ENCODE measurements around the gene TMEM14C.
A peak's percentile ranks its signal among the peaks of the same experiment; 100 is the strongest.
"Not testable (repeated sequence)": the region's sequence is repeated elsewhere in the genome, so short reads cannot be mapped to it uniquely, and the experiment has no call there.

The TMEM14C gene

DNA sequence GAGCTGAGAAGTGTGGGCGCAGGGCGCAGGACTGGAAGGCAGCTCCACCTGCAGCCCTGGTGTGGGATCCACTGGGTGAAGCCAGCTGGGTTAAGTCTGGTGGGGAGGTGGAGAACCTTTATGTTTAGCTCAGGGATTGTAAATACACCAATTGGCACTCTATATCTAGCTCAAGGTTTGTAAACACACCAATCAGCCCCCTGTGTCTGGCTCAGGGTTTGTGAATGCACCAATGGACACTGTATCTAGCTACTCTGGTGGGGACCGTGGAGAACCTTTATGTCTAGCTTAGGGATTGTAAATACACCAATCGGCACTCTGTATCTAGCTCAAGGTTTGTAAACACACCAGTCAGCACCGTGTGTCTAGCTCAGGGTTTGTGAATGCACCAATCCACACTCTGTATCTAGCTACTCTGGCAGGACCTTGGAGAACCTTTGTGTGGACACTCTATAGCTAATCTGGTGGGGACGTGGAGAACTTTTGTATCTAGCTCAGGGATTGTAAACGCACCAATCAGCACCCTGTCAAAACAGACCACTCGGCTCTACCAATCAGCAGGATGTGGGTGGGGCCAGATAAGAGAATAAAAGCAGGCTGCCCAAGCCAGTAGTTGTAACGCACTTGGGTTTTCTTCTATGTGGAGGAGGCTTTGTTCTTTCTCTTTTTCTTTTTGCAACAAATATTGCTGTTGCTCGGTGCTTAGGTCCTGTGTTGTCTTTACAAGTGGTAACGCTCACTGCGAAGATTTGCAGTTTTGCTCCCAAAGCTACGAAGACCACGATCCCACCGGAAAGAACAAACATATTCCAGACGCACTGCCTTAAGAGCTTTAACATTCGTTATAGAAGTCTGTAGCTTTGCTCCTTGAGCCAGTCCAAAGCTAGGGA is 1.7 kb upstream of the TMEM14C start:
- not testable (repeated sequence) for DNase-seq

DNA sequence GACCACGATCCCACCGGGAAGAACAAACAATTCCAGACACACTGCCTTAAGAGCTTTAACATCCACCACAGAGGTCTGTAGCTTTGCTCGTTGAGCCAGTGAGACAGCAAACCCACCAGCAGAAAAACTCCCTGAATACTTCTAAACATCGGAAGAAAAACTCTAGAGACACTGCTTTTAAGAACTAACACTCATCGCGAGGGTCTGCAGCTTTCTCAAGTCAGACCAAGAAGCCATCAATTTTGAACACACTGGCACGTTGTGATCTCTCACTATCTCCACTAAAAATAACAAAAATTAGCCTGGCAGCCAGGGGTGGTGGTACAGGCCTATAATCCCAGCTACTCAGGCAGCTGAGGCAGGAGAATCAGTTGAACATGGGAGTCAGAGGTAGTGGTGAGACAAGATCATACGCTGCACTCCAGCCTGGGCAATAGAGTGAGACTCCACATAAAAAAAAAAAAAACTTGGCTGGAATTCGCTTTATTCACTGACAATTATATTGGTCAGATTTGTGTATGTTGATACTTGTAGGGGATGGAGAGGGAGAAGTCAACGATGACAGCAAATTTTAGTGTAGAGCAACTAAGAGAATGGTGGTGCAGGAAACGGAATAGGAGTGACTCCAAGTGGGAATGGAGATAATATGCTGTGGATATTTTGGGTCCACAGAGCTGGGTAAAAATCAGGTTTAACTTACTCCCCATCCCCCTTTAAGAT is 860 bp upstream of the TMEM14C start:
- DNase-seq: no peak

DNA sequence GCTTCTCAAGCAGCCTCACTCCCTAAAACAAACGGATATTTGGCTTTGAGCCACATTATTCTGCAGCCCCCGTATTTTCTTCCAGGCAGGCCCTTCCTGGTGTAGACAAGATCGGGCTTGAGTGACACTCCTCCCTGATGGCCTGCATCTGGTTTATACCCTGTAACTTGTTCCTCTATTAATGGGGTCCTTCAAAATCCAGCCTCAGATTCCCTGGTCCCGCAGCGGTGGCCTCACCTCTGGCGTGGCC is 375 bp upstream of the TMEM14C start:
- DNase-seq: no peak

DNA sequence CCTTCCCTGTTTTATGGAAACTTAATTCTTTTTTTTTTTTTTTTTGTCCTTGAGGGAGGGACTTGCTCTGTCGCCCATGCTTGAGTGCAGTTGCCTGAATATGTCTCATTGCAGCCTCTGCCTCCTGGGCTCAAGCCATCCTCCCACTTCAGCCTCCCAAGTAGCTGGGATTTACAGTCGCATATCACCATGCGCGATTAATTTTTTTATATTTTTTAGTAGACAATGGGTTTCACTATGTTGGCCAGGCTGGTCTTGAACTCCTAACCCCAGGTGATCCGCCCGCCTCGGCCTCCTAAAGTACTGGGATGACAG is 654 bp downstream of the TMEM14C start:
- DNase-seq: no peak

DNA sequence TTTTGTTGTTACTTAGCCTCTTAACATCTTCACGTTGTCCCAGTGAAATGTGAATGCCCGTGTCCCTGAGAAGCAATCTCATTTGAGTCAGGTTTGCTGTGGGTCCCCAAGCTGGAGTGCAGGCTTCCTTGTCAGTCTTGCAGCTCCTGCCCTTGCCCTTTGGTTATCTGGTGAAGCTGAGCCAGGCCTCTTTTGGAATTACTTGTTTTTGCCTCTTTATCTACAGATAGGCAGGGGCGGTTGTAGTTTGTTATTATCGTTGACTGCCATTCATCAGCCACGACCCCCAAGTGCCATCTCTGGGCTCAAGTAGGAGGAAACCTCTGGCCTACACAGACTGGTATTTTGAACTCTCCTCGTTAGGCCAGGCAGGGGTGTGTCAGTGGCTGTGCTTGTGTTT is 2.2 kb downstream of the TMEM14C start:
- no peak for DNase-seq

DNA sequence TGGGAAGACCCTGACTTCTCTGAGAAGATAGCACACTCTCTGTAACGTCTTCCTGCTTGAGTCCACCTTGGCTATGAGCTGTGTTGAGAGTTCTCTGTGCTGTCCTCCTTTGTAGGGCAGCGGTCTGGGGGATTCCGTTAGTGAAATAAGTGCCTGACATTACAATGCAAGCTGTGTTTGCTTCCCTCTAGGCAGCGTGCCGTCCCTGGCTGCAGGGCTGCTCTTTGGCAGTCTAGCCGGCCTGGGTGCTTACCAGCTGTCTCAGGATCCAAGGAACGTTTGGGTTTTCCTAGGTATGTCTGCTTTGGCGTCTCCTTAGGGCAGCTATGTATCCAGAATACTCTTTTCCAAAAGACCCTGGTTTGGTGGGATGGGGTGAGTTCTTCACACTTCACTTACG is 2.8 kb downstream of the TMEM14C start:
- peak in 33 of 51 donors; percentile 4 to 72 (median 33) for DNase-seq

DNA sequence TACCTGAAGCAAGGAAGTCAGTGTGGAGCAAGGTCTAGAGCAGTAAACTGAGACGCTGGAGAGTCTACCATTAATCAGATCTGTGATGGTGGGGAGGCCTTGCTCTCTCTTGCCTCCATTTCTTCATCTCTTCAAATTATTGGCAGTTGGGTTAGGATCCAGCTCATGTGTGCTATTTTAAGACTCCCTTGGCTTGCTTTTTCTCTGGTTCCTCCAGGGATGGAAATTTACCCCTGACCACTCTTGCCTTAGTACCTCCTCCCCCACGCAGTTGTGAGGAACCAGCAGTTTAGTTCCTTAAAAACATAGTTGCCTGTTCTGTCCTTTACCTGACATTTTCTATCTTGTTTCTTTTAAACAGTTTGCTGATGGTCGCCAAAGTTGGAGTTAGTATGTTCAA is 7.4 kb downstream of the TMEM14C start:
- DNase-seq: no peak

DNA sequence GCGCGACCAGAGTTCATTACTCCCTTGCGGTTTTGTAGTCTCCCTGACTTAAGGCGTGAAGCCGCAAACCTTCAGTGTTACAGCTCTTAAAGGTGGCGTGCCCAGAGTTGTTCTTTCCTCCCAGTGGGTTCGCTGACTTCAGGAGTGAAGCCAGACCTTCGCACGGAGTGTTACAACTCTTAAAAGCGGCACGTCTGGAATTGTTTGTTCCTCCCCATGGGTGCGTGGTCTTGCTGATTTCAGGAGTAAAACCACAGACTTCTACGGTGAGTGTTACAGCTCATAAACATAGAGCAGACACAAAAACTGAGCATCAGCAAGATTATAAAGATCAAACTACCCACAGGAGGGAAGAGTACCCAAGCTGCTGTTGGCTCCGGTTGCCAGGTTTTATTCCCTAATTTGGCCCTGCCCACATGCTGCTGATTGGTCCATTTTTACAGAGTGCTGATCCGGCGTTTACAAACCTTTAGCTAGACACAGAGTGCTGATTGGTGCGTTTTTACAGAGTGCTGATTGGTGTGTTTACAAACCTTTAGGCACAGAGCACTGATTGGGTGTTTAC is 10.4 kb downstream of the TMEM14C start:
- no peak for DNase-seq

DNA sequence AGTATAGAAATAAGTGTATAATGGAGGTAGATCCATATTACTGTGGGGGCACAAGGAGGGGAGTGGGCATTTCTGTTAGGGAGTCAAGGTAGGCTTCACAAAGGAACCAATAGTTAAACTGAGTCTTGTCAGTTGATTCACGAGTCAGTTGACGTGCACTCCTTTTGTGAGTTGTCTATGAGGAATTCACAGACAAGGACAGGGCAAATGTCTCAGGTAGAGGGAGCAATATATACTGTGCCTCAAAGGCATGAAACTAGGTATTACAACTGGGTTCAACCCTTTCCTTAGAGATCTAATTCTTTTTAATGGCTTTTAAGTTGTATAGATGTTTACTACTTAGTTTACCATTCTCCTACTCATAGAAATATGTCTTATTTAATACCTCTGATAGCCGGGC is 11.0 kb downstream of the TMEM14C start:
- DNase-seq: no peak

DNA sequence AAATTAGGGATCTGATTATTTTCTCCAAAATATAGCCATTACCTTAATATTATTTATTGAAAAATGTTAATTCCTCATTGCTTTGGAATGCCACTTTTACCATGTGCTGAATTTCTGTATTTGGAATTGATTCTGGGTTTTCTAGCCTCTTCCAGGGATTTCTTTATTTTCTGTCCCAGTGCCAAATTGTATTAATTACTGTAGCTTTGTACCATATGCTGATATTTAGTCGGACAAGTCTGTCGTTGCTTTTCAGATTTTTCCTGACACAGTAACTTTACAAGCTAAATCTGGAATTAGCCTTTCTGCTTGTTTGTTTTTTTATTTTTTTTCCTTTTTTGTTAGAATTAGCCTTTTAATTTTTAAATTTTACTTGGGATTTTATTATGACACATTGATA is 13.9 kb downstream of the TMEM14C start:
- no peak for DNase-seq

DNA sequence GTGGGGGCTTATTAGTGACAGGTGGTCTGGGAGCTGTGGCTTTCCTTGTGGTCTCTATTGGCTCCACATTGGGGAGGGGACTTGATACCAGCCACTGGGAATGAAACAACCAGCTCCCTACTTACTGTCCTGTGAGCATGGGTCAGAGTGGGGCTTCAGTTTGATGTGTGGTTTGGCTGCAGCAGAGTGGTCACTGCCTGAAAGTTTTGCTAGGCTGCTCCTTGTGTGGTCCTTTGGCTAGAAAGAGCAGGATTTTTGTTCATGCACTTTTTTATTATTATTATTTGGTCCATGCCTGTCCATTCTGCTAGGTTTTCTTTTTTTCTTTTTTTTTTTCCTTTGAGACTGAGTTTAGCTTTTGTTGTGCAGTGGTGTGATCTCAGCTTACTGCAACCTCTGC is 17.2 kb downstream of the TMEM14C start:
- DNase-seq: no peak

DNA sequence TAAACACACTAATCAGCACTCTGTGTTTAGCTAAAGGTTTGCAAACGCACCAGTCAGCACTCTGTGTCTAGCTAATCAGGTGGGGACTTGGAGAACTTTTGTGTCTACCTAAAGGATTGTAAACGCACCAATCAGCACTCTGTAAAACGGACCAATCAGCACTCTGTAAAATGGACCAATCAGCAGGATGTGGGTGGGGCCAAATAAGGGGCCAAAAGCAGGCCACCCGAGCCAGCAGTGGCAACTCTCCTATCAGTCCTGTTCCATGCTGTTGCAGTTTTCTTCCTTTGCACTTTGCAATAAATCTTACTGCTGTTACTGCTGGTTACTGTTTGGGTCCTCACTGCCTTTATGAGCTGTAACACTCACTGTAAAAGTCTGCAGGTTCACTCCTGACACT is 18.8 kb downstream of the TMEM14C start:
- not testable (repeated sequence) for DNase-seq

DNA sequence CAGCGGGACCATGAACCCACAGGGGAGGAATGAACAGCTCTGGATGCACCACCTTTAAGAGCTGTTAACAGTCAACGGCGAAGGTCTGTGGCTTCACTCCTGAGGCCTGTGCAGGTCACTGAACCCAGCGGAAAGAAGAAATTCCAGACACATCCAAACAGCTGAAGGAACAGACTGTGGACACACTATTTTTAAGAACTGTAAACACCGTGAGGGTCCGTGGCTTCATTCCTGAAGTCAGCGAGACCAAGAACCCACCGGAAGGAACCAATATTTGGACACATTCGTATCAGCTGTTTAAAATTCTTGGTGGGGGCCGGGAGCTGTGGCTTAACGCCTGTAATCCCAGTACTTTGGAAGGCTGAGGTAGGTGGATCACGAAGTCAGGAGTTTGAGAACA is 19.4 kb downstream of the TMEM14C start:
- no peak for DNase-seq

DNA sequence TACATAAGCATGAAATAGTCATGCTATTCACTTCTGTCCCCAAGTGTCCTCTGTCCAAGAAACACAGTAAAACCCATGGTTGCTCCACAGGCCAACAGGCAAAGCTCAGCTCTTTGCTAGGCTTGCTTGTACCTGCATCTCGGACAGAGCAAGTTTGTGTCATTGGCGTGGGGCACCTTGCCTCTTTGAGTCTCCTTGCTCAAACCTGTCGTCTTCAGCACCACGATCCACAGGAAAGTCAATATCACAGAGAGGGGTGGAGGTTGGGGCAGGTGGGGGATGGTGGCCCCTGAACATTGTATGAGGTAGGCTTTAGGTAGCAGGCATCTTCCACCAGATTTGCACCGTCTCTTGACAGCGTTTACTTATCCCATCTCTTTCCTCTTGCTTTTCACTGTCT is 20.6 kb downstream of the TMEM14C start:
- no peak for DNase-seq

DNA sequence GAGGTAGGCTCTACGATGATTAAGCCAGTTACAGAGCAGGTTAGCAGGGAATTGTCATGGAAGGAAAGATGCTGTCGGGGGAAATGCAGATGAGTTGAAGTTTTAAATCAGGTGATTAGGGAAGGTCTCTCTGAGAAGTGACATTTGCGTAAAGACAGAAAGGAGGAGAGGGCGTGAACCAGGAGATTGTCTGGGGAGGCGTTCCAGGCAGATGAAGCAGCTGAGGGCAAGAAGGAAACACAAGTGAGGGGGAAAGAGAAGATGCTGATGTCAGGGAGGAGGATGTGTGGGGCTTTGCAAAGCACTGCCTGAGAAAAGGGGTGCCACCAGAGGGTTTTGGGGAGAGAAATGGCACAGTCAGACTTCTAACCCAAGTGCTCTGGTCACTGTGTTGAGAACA is 22.2 kb downstream of the TMEM14C start:
- DNase-seq: no peak

DNA sequence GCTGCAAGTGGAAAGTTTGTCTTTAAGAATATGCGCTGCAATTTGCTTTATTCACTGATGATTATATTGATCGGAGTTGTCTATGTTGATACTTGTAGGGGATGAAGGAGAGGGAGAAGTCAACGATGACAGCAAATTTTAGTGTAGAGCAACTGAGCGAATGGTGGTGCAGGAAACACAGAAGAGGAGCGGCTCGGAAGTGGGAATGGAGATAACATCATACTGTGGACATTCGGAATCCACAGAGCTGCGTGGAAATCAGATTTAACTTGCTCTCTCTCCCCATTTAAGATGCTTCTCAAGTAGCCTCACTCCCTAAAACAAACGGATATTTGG is 24.0 kb downstream of the TMEM14C start:
- peak in 2 of 51 donors; percentile 61 for DNase-seq

DNA sequence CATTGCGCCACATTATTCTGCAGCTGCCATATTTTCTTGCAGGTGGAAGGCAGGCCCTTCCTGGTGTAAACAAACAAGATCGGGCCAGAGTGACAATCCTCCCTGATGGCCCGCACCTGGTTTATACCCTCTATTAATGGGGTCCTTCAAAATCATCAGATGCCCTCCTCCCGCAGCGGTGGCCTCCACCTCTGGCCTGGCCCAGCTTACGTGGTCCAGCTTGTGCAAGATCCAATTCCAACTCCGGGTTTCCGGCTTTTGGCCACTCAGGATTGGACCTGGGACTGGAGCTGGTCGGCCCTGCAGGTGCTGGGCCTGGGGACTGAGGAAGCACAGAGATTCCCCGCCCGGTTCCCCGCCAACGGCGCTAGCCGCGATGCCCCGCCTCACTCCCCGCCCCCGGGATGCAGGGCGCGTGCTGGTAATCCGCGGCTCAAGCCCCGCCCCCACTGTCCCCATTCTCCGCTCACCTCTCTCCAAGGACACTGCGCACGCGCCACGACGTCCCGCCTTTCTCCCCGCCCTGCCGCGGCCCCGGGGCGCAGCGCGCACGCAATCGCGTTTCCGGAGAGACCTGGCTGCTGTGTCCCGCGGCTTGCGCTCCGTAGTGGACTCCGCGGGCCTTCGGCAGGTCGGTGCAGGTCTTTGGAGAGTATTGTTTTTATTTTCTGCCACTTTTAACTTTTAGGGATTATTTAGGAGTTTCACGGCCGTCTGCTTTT is 24.5 kb downstream of the TMEM14C start, which contains the start of gene TMEM14B:
TSS of gene TMEM14B (plus strand) at position 555 of the 722 bp plus-strand sequence. CDS start 1,441 bp downstream, outside the sequence.
- DNase-seq: peak; percentile 88 to 100 (median 97)

DNA sequence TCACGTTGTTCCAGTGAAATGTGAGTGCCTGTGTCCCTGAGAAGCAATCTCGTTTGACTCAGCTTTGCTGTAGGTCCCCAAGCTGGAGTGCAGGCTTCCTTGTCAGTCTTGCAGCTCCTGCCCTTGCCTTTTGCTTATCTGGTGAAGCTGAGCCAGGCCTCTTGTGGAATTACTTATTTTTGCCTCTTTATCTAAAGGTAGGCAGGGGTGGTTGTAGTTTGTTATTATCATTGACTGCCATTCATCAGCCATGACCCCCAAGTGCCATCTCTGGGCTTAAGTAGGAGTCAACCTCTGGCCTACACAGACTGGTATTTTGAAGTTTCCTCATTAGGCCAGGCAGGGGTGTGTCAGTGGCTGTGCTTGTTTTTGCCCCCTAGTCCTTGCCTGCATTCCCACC is 26.9 kb downstream of the TMEM14C start:
- DNase-seq: no peak

DNA sequence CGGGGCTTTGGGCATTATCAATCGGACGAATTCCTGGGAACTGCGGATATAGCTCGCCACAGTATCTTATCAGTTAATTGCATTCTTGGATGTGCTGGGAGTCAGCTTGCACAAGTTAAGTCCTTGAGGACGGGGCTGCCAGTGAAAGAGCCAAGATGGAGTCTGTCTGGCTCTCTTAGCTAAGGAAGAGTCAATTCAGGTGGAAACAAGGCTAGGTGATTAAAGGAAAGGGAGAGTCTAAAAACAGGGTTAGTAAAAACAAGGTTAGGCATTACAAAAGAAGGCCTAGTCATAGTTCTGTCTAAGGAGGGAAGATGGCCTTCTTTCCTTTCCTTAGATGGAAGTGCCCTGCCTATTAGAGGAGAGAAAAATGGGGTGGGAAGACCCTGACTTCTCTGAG is 27.7 kb downstream of the TMEM14C start:
- DNase-seq: not testable (repeated sequence)

DNA sequence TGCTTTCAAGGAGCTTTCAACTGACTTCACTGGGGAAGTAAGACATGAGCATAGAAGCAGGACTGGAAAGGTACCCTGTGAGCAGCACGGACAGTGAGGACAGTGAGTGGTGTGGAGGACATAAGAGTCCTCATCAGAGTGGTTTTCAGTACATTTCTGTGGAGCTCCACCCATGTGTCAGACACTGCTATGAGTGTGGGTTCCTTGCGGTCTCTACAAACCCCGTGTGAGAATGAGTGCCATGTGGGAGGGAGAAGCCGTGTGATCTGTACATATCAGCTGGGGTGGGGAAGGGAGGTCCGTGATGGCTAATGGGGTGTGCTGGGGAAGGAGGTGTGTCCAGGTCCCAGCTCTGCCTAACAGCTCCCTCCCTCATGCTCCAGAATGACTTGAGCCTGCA is 28.9 kb downstream of the TMEM14C start:
- not testable (repeated sequence) for DNase-seq

DNA sequence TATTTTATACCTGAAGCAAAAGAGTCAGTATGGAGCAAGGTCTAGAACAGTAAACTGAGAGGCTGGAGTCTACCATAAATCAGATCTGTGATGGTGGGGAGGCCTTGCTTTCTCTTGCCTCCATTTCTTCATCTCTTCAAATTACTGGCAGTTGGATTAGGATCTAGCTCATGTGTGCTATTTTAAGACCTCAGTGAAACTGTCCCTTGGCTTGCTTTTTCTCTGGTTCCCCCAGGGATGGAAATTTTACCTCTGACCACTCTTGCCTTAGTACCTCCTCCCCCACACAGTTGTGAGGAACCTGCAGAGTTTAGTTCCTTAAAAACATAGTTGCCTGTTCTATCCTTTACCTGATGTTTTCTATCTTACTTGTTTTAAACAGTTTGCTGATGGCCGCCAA is 33.2 kb downstream of the TMEM14C start:
- DNase-seq: no peak

DNA sequence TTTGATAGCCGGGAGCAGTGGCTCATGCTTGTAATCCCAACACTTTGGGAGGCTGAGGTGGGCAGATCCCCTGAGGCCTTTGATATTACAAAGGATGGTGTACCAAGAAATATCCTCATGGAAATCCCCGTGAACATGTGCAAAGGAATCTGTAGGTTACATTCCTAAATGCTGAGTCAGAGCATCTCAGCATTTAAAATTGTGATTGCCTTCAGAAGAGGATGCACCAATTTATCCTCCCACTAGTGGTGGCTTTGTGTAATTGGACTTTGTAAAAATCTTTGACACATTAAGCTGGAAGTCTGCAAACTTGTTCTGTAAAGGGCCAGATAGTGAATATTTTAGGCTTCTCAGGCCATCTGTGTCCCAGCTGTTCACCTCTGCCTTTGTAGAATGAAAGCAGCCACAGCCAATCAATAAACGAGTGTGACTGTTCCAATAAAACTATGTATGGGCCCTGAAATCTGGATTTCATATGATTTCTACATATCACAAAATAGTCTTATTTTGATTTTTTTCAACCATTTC is 36.5 kb downstream of the TMEM14C start:
- DNase-seq: no peak
